GM23248 (cell line): ENCODE results near the gene LRRK2. TPM values are rescaled to one million over a fixed set of nuclear protein-coding genes. Genes with fewer than 3 reads are reported as not detected.

Experiments
- DNase-seq: peaks from one replicate; pipeline ENCODE4 v3.0.0-alpha.2; 2015
- H2AFZ ChIP-seq: fragments of 200-600 bp; sonication (generic); 2 replicates; pipeline ENCODE4 v1.6.1; 2016; ENCODE audit warnings: antibody characterized with exemption
- H3F3A ChIP-seq: fragments of 200-600 bp; sonication (generic); 2 replicates; pipeline ENCODE4 v1.6.1; 2016; ENCODE audit warnings: mild to moderate bottlenecking, antibody characterized with exemption, mixed run types; ENCODE audit not compliant: insufficient read depth
- H3K27ac ChIP-seq: fragments of 200-600 bp; sonication (generic); 2 replicates; pipeline ENCODE4 v1.5.1; 2016; ENCODE audit warnings: mild to moderate bottlenecking
- H3K27me3 ChIP-seq: fragments of 200-600 bp; sonication (generic); replicated peaks from 2 replicates; pipeline ENCODE4 v1.6.1; 2016; ENCODE audit warnings: mild to moderate bottlenecking; ENCODE audit not compliant: insufficient read depth
- H3K36me3 ChIP-seq: fragments of 200-600 bp; sonication (generic); 2 replicates; pipeline ENCODE4 v1.6.1; 2016; ENCODE audit warnings: low read depth, mild to moderate bottlenecking
- H3K4me1 ChIP-seq: fragments of 200-600 bp; sonication (generic); 2 replicates; pipeline ENCODE4 v1.6.1; 2016; ENCODE audit warnings: mild to moderate bottlenecking; ENCODE audit not compliant: insufficient read depth
- H3K4me2 ChIP-seq: fragments of 200-600 bp; sonication (generic); one replicate; pipeline ENCODE4 v1.6.1; 2016; ENCODE audit warnings: mild to moderate bottlenecking; ENCODE audit not compliant: unreplicated experiment
- H3K4me3 ChIP-seq: fragments of 200-600 bp; sonication (generic); 2 replicates; pipeline ENCODE4 v1.5.1; 2016; ENCODE audit warnings: mild to moderate bottlenecking
- H3K79me2 ChIP-seq: fragments of 200-600 bp; sonication (generic); 2 replicates; pipeline ENCODE4 v1.6.1; 2016; ENCODE audit warnings: mild to moderate bottlenecking; ENCODE audit not compliant: insufficient read depth
- H3K9ac ChIP-seq: fragments of 200-600 bp; sonication (generic); 2 replicates; pipeline ENCODE4 v1.6.1; 2016; ENCODE audit warnings: mild to moderate bottlenecking
- H3K9me2 ChIP-seq: fragments of 200-600 bp; sonication (generic); 2 replicates; pipeline ENCODE4 v1.6.1; 2016; ENCODE audit warnings: mixed run types, mild to moderate bottlenecking, moderate library complexity; ENCODE audit not compliant: insufficient read depth
- H3K9me3 ChIP-seq: fragments of 200-600 bp; sonication (generic); one replicate; pipeline ENCODE4 v1.6.1; 2017; ENCODE audit warnings: low read depth
- H4K20me1 ChIP-seq: fragments of 200-600 bp; sonication (generic); 2 replicates; pipeline ENCODE4 v1.6.0; 2016; ENCODE audit not compliant: insufficient read depth
- EZH2 ChIP-seq: fragments of 200-600 bp; sonication (generic); IDR thresholded peaks from 2 replicates; pipeline ENCODE4 v1.6.1; 2018; ENCODE audit warnings: antibody characterized with exemption, mild to moderate bottlenecking; ENCODE audit not compliant: insufficient read depth, poor library complexity, severe bottlenecking
- EZH2phosphoT487 ChIP-seq: fragments of 200-600 bp; sonication (generic); IDR thresholded peaks from 2 replicates; pipeline ENCODE4 v1.6.1; 2018; ENCODE audit warnings: antibody characterized with exemption, moderate library complexity, mild to moderate bottlenecking, low read depth; ENCODE audit not compliant: insufficient read depth
- WGBS, 2 experiments: methylation state at CpG; one replicate each; pipeline ENCODE4 v1.1.6; 2015 to 2017; ENCODE audit warnings: low lambda C conversion rate in 2 of 2, low coverage in 1 of 2; ENCODE audit errors: missing lambda C conversion rate in 2 of 2; 5-methylcytosine and 5-hydroxymethylcytosine counted together
- in situ Hi-C: fragments of 300-500 bp; cut with MboI; formaldehyde crosslinking; loops from 2 replicates; pipeline ENCODE4 v1.15.0; 2020
- polyA plus RNA-seq: library from polyadenylated mRNA; unstranded; fragments of >200 nt; fragmentation: Nextera tagmentation; extraction: Ambion mirVana; gene quantifications from 2 replicates; pipeline ENCODE4 v1.2.1, GENCODE V29; 2016
- total RNA-seq: library from RNA; depleted of rRNA; stranded (reverse); fragments of >200 nt; shearing (Covaris generic); gene quantifications from 2 replicates; pipeline ENCODE4 v1.2.3, GENCODE V29; 2014

LRRK2 gene
- total and polyA plus RNA-seq, 2 experiments from 2014 or later = 1.7 to 7.0 TPM

- DNase-seq = no peak
- TF ChIP-seq EZH2 = no peak
- TF ChIP-seq EZH2phosphoT487 = no peak
- Histone ChIP-seq H3K36me3 (no peaks in the 10 kb centered on the region), H3F3A (no peaks in the 10 kb centered on the region), H3K27ac (no peak overlapping the region), H2AFZ (no peak overlapping the region), H3K79me2 (no peaks in the 10 kb centered on the region), H3K9me2 (no peaks in the 10 kb centered on the region), H4K20me1 (no peaks in the 10 kb centered on the region), H3K4me1 (no peaks in the 10 kb centered on the region), H3K9ac (no peak overlapping the region), H3K9me3 (no peaks in the 10 kb centered on the region), H3K27me3 (no peaks in the 10 kb centered on the region), H3K4me3 (no peak overlapping the region), H3K4me2 (no peak overlapping the region)
- in situ Hi-C loops = no loop called here
- WGBS, 2 experiments = 50 to 55% methylated on average over 1 of the region's 1 CpG
Observed at GRCh38 chr12:40338071-40338470, 113.3 kb downstream of the LRRK2 start.

GRCh38 chr12:40338621-40339020 lies 113.8 kb downstream of the LRRK2 start:
- no peaks in the 10 kb centered on the region for H3K4me1 ChIP-seq
- H3K27me3 ChIP-seq = no peaks in the 10 kb centered on the region
- no peak overlapping the region for H2AFZ ChIP-seq
- no peak overlapping the region for H3K4me3 ChIP-seq
- H3F3A ChIP-seq = no peaks in the 10 kb centered on the region
- TF ChIP-seq EZH2phosphoT487 (no peak), EZH2 (no peak)
- H3K27ac ChIP-seq = no peak overlapping the region
- H4K20me1 ChIP-seq = no peaks in the 10 kb centered on the region
- no peak overlapping the region for H3K9ac ChIP-seq
- H3K9me3 ChIP-seq = no peaks in the 10 kb centered on the region
- in situ Hi-C loops = no loop called here
- no peaks in the 10 kb centered on the region for H3K9me2 ChIP-seq
- H3K4me2 ChIP-seq = no peak overlapping the region
- no peak for DNase-seq
- H3K36me3 ChIP-seq = no peaks in the 10 kb centered on the region
- no peaks in the 10 kb centered on the region for H3K79me2 ChIP-seq

DNA sequence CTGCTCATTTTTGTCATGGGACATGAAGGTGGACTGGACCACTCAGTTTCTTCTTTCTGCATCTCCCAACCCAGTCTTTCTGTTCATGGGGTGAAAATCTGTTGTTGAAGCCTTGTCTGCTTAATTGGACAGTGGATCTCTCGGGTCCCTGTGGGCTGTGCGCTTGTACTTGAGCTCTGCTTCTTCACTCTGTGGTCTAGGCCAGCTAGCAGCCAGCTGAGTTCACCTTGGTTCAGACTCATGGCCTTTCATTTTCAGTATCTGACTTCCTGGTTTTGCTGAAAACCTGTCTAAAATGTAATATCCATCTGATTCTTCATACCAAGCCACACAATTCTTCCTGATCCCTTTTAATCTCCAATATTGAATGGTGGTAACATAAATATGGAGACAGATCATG lies 117.2 kb downstream of the LRRK2 start:
- Histone ChIP-seq H3K4me2 (no peak overlapping the region), H3K4me3 (no peak overlapping the region), H3K27ac (no peak overlapping the region), H3K9ac (no peak overlapping the region), H3F3A (no peaks in the 10 kb centered on the region), H3K27me3 (no peaks in the 10 kb centered on the region), H3K79me2 (no peaks in the 10 kb centered on the region), H2AFZ (no peak overlapping the region), H4K20me1 (no peaks in the 10 kb centered on the region), H3K4me1 (no peaks in the 10 kb centered on the region), H3K9me2 (no peaks in the 10 kb centered on the region), H3K36me3 (no peaks in the 10 kb centered on the region), H3K9me3 (no peaks in the 10 kb centered on the region)
- 96% methylated on average over 2 of the region's 2 CpGs for WGBS, 2 experiments
- in situ Hi-C loops = no loop called here
- no peak for DNase-seq
- TF ChIP-seq EZH2phosphoT487 (no peak), EZH2 (no peak)

- no peak overlapping the region for H3K27ac ChIP-seq
- no peaks in the 10 kb centered on the region for H3F3A ChIP-seq
- in situ Hi-C loops = no loop called here
- no peaks in the 10 kb centered on the region for H3K36me3 ChIP-seq
- H3K4me2 ChIP-seq = no peak overlapping the region
- no peaks in the 10 kb centered on the region for H4K20me1 ChIP-seq
- WGBS, 2 experiments = 65 to 75% methylated on average over 4 of the region's 4 CpGs
- H3K4me1 ChIP-seq = no peaks in the 10 kb centered on the region
- H3K9me2 ChIP-seq = no peaks in the 10 kb centered on the region
- DNase-seq = no peak
- H3K79me2 ChIP-seq = no peaks in the 10 kb centered on the region
- H2AFZ ChIP-seq = no peak overlapping the region
- no peaks in the 10 kb centered on the region for H3K27me3 ChIP-seq
- H3K9me3 ChIP-seq = no peaks in the 10 kb centered on the region
- no peak overlapping the region for H3K4me3 ChIP-seq
- TF ChIP-seq EZH2 (no peak), EZH2phosphoT487 (no peak)
- no peak overlapping the region for H3K9ac ChIP-seq
Observed at GRCh38 chr12:40343124-40343523, 118.3 kb downstream of the LRRK2 start.

DNA sequence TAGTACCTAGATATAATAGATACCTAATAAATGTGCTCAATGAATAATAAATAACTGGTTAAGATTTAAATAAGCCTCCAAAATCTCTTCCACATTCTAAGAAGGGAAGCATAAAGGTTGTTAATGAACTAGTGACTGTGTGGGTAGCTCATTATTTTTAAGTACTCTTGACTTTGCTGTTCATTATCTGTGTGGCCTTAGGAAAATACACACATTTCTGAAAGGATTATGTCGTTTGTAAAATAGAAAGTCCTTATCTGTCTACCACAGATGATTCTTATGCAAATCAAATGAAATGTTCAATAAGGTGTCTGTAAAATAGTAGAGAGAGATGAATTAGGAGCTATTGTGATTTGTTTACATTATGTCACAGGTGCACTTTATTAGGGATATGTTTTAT lies 119.5 kb downstream of the LRRK2 start:
- TF ChIP-seq EZH2 = no peak
- no peak for TF ChIP-seq EZH2phosphoT487
- H3K36me3 ChIP-seq = no peaks in the 10 kb centered on the region
- no peak overlapping the region for H2AFZ ChIP-seq
- no peaks in the 10 kb centered on the region for H4K20me1 ChIP-seq
- H3K9ac ChIP-seq = no peak overlapping the region
- no peaks in the 10 kb centered on the region for H3K79me2 ChIP-seq
- no peak overlapping the region for H3K27ac ChIP-seq
- DNase-seq = no peak
- 85 to 88% methylated on average over 1 of the region's 1 CpG for WGBS, 2 experiments
- H3K4me3 ChIP-seq = no peak overlapping the region
- no peaks in the 10 kb centered on the region for H3F3A ChIP-seq
- no peaks in the 10 kb centered on the region for H3K4me1 ChIP-seq
- no peak overlapping the region for H3K4me2 ChIP-seq
- H3K27me3 ChIP-seq = no peaks in the 10 kb centered on the region
- in situ Hi-C loops = no loop called here
- H3K9me3 ChIP-seq = no peaks in the 10 kb centered on the region
- H3K9me2 ChIP-seq = no peaks in the 10 kb centered on the region
